Gastroesophageal sphincter (tissue), 3 donors: Measurements from ENCODE around the gene MS4A6A.

Experiments used
- EP300 ChIP-seq: sonication (generic); formaldehyde crosslinking; IDR thresholded peaks from one replicate; pipeline ENCODE4 v1.6.1; 2017; ENCODE audit warnings: antibody characterized with exemption, mild to moderate bottlenecking
- POLR2A ChIP-seq, 2 donors: fragments of 450-650 bp; IDR thresholded peaks; one replicate each; pipeline ENCODE4 v1.6.1; 2017; ENCODE audit warnings: antibody characterized with exemption in 2 of 2, mild to moderate bottlenecking in 2 of 2, moderate library complexity in 1 of 2
- TF ChIP-seq, protein P1 (sequence below), 4 experiments: fragments of 200-600 bp in 2 of 4; fragments of 450-650 bp in 2 of 4; sonication (generic) in 1 of 4; IDR thresholded peaks; one replicate each; pipeline ENCODE4 v1.5.1; 2017 to 2019; ENCODE audit warnings: antibody characterized with exemption in 4 of 4, mild to moderate bottlenecking in 2 of 4, moderate library complexity in 2 of 4

DNA sequence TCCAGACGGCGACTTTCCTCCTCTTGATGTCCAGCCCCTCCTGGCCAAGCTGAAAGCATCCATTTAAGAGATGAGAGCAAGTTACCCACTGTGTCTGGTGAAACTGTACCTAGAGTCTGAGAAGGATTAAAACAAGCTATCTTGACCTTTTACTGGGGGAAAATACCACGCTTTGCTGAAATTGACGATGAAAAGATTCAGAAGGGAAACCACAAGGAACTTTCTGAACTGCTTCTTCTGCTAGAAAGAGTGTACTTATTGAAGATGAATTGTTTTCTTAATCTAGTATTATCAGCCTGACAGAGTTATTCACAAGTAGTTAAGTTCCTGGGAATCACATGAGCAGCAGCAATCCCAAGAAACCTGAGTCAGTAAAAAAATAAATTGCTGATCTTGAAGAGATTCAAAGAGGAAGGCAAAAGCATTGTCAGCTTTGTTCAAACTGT is 13.1 kb upstream of the MS4A6A start:
- TF ChIP-seq, protein P1, sequence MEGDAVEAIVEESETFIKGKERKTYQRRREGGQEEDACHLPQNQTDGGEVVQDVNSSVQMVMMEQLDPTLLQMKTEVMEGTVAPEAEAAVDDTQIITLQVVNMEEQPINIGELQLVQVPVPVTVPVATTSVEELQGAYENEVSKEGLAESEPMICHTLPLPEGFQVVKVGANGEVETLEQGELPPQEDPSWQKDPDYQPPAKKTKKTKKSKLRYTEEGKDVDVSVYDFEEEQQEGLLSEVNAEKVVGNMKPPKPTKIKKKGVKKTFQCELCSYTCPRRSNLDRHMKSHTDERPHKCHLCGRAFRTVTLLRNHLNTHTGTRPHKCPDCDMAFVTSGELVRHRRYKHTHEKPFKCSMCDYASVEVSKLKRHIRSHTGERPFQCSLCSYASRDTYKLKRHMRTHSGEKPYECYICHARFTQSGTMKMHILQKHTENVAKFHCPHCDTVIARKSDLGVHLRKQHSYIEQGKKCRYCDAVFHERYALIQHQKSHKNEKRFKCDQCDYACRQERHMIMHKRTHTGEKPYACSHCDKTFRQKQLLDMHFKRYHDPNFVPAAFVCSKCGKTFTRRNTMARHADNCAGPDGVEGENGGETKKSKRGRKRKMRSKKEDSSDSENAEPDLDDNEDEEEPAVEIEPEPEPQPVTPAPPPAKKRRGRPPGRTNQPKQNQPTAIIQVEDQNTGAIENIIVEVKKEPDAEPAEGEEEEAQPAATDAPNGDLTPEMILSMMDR (IDR thresholded peaks at IDR 0.05), result no peak
- no peak for TF ChIP-seq POLR2A (IDR thresholded peaks at IDR 0.05)
- no peak for TF ChIP-seq EP300
